DMS 273 treated with DMSO at 0.1 percent for 48 hours (cell line): ENCODE measurements around the gene TMEM52.

Source experiments
- DNase-seq: peaks from one replicate; lab custom pipeline; 2025; lab: John Stamatoyannopoulos, UW

Gene TMEM52

GRCh38 chr1:1926886-1927660 lies 8.0 kb upstream of the TMEM52 start:
- no peak for DNase-seq

DNA sequence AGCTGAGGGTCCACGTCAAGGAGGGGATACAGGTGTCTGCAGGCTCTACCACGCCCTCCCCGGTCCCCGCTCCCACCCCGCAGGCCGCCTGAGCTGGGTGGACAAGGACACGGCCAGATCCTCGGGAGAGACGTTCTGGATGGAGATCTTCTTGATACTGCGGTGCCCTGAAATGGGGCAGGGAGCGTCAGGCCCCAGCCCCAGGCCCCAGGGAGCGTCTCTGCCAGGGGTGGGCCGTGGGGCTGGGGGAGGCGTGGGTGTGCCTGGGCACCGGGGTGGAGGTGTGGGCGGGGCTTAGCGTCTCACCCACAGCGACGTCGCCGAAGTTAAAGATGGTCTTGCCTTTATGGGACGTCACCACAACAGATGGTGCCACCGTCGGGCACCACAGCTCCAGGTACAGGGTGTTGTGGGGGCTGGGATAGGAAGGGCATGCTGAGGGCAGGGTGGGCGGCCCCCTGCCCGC lies 7.3 kb upstream of the TMEM52 start:
- no peak for DNase-seq

DNA sequence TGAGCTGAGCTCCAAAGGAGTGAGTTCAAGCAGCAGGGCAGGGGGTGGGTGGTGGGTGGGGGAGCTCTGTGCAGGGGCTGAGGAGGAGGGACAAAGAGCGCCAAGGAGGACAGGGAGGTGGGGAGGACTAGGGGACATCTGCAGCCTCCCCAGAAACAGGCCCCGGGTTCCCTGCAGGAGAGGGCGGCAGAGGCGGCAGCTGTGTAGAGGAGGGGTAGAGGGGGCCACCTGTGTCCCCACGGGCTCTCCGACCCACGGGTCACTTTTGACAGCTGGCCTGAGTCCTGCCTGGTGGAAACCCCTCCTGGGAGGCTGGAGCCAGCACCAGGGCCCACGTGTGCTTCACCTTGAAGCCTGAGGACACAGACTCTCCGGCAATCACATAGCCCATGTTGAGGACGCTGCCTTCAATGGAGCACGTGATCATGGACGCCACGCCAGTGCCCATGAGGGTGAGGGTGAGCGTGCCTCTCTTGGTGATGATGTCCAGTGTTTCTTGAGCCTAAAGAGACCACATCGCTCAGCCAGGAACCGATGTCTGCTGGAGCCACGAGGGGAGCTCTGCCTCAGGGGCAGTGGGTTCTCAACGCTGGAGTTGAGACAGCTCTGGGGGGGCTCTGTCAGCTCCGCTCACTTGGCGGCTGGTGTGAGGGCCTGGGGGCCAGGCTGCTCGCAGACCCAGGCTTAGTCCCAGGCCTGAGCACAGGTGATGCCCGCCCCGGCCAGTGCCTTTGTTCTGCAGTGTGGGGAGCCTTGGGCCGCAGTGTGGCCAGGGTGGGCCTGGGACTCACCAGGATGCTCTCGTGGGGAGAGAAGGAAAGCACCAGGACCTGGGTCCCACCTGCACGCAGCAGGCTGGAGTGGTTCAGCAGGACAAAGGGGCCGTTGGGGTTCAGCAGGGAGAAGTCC lies 6.6 kb upstream of the TMEM52 start:
- no peak for DNase-seq

DNA sequence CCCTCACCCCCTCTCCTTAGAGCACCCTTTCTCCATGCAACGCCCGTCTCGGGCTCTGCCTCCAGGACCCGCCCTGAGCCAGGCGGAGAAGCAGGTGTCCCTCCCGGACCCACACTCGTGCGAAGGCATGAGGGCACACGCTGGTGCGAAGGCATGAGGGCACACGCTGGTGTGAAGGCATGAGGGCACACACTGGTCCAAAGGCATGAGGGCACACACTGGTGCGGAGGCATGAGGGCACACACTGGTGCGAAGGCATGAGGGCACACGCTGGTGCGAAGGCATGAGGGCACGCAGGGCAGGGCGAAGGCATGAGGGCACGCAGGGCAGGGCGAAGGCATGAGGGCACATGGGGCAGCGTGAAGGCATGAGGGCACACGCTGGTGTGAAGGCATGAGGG lies 5.8 kb upstream of the TMEM52 start:
- no peak for DNase-seq

- no peak for DNase-seq
Measured at GRCh38 chr1:1924386-1924785, 5.3 kb upstream of the TMEM52 start.

DNA sequence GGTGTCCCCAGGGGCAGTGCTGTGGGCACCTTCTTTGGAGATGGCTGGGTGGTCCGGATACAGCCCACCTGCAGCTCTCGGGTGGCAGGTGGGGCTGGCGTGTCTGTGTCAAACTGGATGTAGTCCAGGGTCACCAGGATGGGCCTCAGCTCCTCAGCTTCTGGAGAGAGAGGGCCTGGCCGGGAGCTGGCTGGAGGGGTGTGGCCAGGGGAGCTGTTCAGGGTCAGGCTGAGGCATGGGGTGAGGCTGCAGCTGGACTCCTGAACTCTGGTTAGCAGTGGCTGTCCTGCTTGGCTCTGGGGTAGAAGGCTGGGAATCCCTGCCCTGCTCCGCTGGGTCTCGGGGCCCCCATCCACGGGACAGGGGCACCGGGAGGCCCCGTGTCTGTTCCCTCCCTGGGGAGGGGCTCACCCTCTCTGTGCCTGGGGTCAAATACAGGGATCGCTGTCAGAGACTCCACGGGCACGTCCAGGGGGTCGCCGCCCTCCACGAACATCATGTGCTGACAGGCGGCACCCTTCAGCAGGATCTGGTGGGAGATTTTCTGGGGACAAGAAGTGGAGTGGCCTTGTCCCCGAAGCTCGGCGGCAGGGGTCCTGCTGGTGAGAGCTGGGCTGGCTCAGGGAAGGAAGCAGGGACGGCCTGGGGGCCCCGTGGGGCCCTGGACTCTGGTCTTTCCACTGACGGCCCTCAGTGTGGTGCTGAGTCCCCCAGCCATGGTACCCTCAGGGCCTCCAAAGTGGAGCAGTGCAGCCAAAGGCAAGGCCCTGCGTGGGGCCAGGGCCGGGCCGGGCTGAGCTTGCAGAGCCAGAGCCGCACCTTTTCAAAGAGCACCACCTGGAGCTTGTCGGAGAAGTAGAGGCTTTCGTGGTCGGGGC lies 4.1 kb upstream of the TMEM52 start:
- no peak for DNase-seq

DNA sequence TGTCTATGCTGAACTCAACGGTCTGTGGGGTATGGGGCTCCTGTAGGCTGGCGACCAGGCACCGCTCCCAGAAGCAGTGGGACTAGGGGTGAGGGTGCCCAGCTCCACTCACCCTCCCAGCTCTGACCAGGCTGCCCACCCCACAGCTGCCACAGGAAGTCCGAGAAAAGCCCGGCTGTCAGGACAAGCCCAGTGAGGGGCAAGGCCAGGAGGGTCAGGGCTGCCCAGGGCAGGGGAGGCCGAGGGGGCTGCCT lies 3.5 kb upstream of the TMEM52 start:
- no peak for DNase-seq

- DNase-seq = no peak
Measured at GRCh38 chr1:1921901-1922701, 3.0 kb upstream of the TMEM52 start.

DNA sequence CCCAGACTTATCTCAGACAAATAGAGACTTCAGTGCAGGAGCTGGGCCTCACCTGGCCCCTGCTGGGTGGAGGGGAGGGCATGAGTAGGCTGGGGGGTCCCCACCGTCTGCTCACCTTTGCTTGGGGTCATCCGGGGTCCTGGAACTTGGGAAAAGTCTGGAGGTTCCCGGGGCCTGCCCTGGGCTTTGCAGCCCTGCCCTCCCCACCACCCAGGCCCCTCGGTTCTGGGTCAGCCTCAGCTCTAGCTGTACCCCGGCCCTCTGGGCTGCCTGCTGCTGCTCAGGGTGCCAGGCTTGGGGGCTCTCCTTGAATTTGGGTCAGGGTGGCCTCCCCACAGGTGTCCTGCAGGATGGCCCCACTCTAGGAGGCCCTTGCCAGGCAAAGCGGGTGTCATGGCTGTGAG lies 2.4 kb upstream of the TMEM52 start:
- no peak for DNase-seq

DNA sequence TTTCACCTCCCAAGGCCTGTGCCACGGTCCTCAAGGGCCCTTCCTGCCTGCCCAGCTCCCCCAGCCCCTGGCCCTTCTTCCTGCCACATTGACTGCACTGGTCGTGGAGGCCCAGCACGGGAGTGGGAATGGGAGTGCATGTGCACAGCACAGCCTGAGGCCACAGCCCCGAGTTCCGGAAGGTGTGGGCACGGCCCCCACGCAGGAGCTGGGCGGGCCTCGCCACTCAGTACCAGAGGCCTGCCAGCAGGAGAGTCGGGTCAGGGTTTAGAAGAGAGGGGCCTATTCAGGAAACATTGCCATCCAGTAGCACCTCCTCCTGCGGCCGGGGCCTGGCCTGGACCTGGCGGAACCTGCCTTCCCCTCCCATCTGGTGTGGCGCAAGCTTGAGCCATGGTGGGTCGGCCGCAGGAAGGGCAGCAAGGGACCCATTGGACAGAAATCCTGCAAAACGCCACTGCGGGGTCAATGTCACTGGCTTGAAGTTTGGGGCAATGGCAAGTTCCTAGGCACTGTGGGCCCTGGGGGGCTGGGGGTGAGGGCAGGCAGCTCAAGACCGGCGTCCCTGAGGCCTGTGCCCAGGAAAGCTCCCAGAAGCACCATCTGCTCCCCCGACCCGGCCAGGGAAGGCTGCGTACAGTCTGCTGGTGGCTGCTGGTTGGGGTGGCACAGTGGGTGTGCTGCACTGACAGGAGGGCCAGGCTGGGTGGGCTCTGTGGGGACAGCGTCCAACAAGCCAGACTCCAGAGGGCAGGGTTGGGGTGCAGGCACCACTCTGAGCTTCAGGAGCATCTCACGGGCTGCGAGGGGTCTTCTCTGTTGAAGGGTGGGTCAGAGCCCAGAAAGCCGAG lies 1.8 kb upstream of the TMEM52 start:
- no peak for DNase-seq

- no peak for DNase-seq
Measured at GRCh38 chr1:1920057-1920607, 1.1 kb upstream of the TMEM52 start.

GRCh38 chr1:1919304-1920056 lies 401 bp upstream of the TMEM52 start:
- peak; percentile 84 for DNase-seq

DNA sequence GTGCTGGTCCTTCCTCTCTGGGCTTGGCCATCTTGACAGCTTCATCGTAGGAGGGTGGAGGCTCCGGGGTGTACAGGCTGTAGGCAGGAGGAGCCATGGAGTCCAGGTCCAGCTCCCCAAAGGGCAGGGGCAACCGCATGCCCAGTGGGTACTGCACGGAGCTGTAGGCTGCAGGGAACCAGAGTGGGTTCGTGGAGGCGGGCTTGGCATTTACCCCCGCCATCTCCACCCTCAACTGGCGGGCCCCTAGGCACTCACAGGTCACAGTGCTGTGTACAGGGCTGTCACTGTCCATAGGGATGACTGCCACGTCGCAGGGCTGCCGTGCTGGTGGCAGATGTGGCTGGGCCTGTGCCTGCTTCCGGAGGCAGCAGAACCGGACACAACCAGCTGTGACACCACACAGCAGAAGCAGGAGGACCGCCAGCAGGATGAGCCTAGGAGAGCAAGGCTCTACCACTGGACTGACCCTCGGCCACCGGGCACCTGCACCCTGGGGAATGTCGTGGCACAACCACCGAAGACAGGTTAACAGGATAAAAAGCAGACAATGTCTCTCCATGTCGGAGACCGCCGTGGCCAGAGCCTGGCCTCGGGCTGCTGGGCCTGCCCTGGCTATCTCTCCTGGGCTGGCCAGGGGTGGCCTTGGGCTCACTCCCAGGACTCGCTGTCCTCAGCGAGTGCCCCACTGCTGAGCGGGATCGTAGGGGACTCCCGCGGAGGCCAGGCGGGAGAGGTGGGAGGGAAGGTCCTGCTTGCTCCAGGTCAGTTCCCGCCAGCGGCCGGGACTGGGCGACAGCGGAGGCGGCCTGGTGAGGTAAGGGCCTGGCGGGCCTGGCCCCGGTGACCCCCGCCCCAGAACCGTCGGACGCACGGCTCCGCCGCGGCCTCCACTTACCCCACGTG lies 831 bp downstream of the TMEM52 start:
- no peak for DNase-seq

GRCh38 chr1:1917304-1917976 lies 1.6 kb downstream of the TMEM52 start:
- no peak for DNase-seq

DNA sequence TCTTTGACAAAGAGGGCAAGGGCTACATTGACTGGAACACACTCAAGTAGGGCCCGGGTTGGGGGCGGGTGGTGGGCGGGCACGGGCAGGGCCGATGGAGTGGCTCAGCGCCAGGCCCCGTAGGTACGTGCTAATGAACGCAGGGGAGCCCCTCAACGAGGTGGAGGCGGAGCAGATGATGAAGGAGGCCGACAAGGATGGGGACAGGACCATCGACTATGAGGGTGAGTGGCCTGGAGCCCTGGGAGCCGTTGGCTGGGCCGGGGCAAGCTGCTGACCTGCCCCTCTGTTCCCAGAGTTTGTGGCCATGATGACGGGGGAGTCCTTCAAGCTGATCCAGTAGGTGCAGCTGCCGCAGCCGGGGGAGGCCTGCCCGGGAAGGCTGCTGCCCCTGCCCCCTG lies 2.2 kb downstream of the TMEM52 start:
- no peak for DNase-seq

- no peak for DNase-seq
Measured at GRCh38 chr1:1915911-1916840, 2.9 kb downstream of the TMEM52 start.
